ENCODE measurements around the gene LDLRAD3. TPM values are rescaled to one million over a fixed set of nuclear protein-coding genes. Genes with fewer than 3 reads are reported as not detected.

Gene LDLRAD3
- total RNA-seq, 1 experiment from 2014 or later, result 19.0 TPM

- no peak overlapping the region for H3K9ac ChIP-seq (ENCODE audit: low read length)
- TF ChIP-seq CBX3 (IDR thresholded peaks at IDR 0.05; ENCODE audit: low read depth) (no peak), YY1 (IDR thresholded peaks at IDR 0.05; ENCODE audit: extremely low read depth, insufficient replicate concordance, low read depth, low read length) (no peak), EZH2 (IDR thresholded peaks at IDR 0.05) (no peak), SIN3A (IDR thresholded peaks at IDR 0.05; ENCODE audit: low read depth) (no peak), TCF7L2 (IDR thresholded peaks at IDR 0.05; ENCODE audit: borderline replicate concordance, extremely low read depth, insufficient read depth, insufficient read length) (no peak), JUND (IDR thresholded peaks at IDR 0.05) (no peak), CEBPB (IDR thresholded peaks at IDR 0.05; ENCODE audit: low read depth) (no peak), FOSL1 (IDR thresholded peaks at IDR 0.05; ENCODE audit: low read depth) (no peak), REST (IDR thresholded peaks at IDR 0.05; ENCODE audit: low read depth) (no peak), EGR1 (IDR thresholded peaks at IDR 0.05; ENCODE audit: low read depth) (no peak), ELF1 (IDR thresholded peaks at IDR 0.05; ENCODE audit: borderline replicate concordance, low read depth) (no peak), POLR2AphosphoS5 (IDR thresholded peaks at IDR 0.05; ENCODE audit: low read depth, low read length) (no peak), EZH2phosphoT487 (IDR thresholded peaks at IDR 0.05; ENCODE audit: borderline replicate concordance) (no peak)
- TF ChIP-seq, protein P1, sequence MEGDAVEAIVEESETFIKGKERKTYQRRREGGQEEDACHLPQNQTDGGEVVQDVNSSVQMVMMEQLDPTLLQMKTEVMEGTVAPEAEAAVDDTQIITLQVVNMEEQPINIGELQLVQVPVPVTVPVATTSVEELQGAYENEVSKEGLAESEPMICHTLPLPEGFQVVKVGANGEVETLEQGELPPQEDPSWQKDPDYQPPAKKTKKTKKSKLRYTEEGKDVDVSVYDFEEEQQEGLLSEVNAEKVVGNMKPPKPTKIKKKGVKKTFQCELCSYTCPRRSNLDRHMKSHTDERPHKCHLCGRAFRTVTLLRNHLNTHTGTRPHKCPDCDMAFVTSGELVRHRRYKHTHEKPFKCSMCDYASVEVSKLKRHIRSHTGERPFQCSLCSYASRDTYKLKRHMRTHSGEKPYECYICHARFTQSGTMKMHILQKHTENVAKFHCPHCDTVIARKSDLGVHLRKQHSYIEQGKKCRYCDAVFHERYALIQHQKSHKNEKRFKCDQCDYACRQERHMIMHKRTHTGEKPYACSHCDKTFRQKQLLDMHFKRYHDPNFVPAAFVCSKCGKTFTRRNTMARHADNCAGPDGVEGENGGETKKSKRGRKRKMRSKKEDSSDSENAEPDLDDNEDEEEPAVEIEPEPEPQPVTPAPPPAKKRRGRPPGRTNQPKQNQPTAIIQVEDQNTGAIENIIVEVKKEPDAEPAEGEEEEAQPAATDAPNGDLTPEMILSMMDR (IDR thresholded peaks at IDR 0.05 in 2 of 3, conservative IDR thresholded peaks at IDR 0.05 in 1 of 3; ENCODE audit: borderline replicate concordance in 1 of 3, insufficient read depth in 1 of 3, low read depth in 2 of 3, low read length in 2 of 3), result no peak
- TF ChIP-seq, protein P2, sequence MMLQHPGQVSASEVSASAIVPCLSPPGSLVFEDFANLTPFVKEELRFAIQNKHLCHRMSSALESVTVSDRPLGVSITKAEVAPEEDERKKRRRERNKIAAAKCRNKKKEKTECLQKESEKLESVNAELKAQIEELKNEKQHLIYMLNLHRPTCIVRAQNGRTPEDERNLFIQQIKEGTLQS (IDR thresholded peaks at IDR 0.05), result no peak
- TF ChIP-seq, protein P3, sequence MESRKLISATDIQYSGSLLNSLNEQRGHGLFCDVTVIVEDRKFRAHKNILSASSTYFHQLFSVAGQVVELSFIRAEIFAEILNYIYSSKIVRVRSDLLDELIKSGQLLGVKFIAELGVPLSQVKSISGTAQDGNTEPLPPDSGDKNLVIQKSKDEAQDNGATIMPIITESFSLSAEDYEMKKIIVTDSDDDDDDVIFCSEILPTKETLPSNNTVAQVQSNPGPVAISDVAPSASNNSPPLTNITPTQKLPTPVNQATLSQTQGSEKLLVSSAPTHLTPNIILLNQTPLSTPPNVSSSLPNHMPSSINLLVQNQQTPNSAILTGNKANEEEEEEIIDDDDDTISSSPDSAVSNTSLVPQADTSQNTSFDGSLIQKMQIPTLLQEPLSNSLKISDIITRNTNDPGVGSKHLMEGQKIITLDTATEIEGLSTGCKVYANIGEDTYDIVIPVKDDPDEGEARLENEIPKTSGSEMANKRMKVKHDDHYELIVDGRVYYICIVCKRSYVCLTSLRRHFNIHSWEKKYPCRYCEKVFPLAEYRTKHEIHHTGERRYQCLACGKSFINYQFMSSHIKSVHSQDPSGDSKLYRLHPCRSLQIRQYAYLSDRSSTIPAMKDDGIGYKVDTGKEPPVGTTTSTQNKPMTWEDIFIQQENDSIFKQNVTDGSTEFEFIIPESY (IDR thresholded peaks at IDR 0.05; ENCODE audit: extremely low read depth, insufficient replicate concordance, low read length), result no peak
- ChIA-PET POLR2A (no interaction called here), CTCF (no interaction called here), RAD21 (ENCODE audit: low non-redundant PET in 1 of 2, low total read pairs in 2 of 2, uncharacterized antibody in 2 of 2, unreplicated experiment in 2 of 2) (no interaction called here)
- H3K79me2 ChIP-seq (ENCODE audit: insufficient read depth, low read length), result no peaks in the 10 kb centered on the region
- no peak overlapping the region for H3K4me3 ChIP-seq (replicated peaks in 1 of 2; ENCODE audit: low read depth in 1 of 2, low read length in 2 of 2)
- no peaks in the 10 kb centered on the region for H3K9me2 ChIP-seq (ENCODE audit: insufficient read depth)
- no peaks in the 10 kb centered on the region for H3K27me3 ChIP-seq (ENCODE audit: insufficient read depth, low read length)
- no peak for DNase-seq (ENCODE audit: low read depth, low spot score)
- H4K20me1 ChIP-seq (ENCODE audit: insufficient read depth), result no peaks in the 10 kb centered on the region
- H3K4me1 ChIP-seq (ENCODE audit: control insufficient read depth in 1 of 2, insufficient read depth in 2 of 2, low read length in 2 of 2), result no peaks in the 10 kb centered on the region
- no peak for ATAC-seq
- no peak overlapping the region for H2AFZ ChIP-seq (ENCODE audit: low read depth, low read length, poor library complexity, severe bottlenecking)
- intact Hi-C loops (cut with micrococcal nuclease), result no loop called here
- no peak overlapping the region for H3K27ac ChIP-seq (ENCODE audit: low read depth, low read length)
- H3K9me3 ChIP-seq (ENCODE audit: control insufficient read depth in 1 of 2, insufficient read depth in 1 of 2, low read depth in 1 of 2, low read length in 2 of 2), result peaks cover 0 to 4% of the 10 kb centered on the region in 2 experiments; a peak in 1 of 4 replicates
- no peak overlapping the region for H3K4me2 ChIP-seq (ENCODE audit: low read length)
- H3K36me3 ChIP-seq (ENCODE audit: control insufficient read depth in 1 of 2, insufficient read depth in 2 of 2, low read length in 2 of 2), result no peaks in the 10 kb centered on the region
- no TSS peak for BruUV-seq (replicated peaks)
Observed at GRCh38 chr11:36222831-36223635, 279.2 kb downstream of the LDLRAD3 start.
